AG04449 (cell line): Measurements from ENCODE around the gene FREM3.

ENCODE experiments used
- CTCF ChIA-PET: fragments of 350-600 bp; formaldehyde crosslinking; extraction: SDS; loops from one replicate; lab custom pipeline; 2021; ENCODE audit warnings: antibody characterized with exemption; lab: Yijun Ruan, JAX
- POLR2A ChIA-PET: fragments of 400-600, 350-600 bp; formaldehyde crosslinking; extraction: SDS; loops from one replicate; lab custom pipeline; 2020; ENCODE audit warnings: antibody characterized with exemption, inconsistent platforms; lab: Yijun Ruan, JAX
- DNase-seq: peaks from one replicate; pipeline ENCODE4 v3.0.0-alpha.2; 2010; ENCODE audit warnings: low read depth, low spot score
- H3K4me3 ChIP-seq: 2 replicates; pipeline ENCODE4 v1.5.1; 2011; ENCODE audit warnings: low read depth, mild to moderate bottlenecking, control low read depth, low read length
- TF ChIP-seq, protein P1 (sequence below): IDR thresholded peaks from one replicate; pipeline ENCODE4 v1.5.1; 2011; ENCODE audit warnings: mild to moderate bottlenecking, moderate library complexity, low read length, control low read depth, inconsistent platforms; ENCODE audit not compliant: insufficient read depth; ENCODE audit errors: missing control alignments

Gene FREM3

GRCh38 chr4:143585548-143585947, 114.9 kb downstream of the FREM3 start:
- TF ChIP-seq, protein P1, sequence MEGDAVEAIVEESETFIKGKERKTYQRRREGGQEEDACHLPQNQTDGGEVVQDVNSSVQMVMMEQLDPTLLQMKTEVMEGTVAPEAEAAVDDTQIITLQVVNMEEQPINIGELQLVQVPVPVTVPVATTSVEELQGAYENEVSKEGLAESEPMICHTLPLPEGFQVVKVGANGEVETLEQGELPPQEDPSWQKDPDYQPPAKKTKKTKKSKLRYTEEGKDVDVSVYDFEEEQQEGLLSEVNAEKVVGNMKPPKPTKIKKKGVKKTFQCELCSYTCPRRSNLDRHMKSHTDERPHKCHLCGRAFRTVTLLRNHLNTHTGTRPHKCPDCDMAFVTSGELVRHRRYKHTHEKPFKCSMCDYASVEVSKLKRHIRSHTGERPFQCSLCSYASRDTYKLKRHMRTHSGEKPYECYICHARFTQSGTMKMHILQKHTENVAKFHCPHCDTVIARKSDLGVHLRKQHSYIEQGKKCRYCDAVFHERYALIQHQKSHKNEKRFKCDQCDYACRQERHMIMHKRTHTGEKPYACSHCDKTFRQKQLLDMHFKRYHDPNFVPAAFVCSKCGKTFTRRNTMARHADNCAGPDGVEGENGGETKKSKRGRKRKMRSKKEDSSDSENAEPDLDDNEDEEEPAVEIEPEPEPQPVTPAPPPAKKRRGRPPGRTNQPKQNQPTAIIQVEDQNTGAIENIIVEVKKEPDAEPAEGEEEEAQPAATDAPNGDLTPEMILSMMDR: no peak
- CTCF ChIA-PET: no interaction called here
- no peak for DNase-seq
- H3K4me3 ChIP-seq: no peak overlapping the region
- POLR2A ChIA-PET: no interaction called here

- H3K4me3 ChIP-seq: no peak overlapping the region
- DNase-seq: no peak
- TF ChIP-seq, protein P1: no peak
- CTCF ChIA-PET: no interaction called here
- POLR2A ChIA-PET: no interaction called here
Observed at GRCh38 chr4:143581331-143581946, 119.0 kb downstream of the FREM3 start.

DNA sequence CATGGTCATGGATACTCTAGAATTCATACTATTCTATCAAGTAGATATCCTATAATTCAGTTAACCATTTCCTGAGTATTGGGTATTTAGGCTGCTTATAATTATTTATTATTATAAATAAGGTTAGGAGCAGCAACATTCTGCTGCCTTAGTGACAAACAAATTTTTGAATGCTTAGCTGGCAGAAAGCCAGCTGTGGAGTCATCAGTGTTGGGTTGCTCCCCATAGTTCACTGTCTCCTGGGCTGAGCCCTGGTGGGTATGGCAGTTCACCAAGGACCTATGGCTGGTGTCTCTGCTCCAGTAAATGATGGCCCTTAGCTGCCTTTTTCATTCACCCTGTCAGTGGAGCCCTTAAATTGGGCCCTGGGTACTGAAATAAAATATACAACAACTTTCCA, 125.1 kb downstream of the FREM3 start:
- no peak for DNase-seq
- CTCF ChIA-PET: no interaction called here
- POLR2A ChIA-PET: no interaction called here
- TF ChIP-seq, protein P1: no peak
- H3K4me3 ChIP-seq: no peak overlapping the region

DNA sequence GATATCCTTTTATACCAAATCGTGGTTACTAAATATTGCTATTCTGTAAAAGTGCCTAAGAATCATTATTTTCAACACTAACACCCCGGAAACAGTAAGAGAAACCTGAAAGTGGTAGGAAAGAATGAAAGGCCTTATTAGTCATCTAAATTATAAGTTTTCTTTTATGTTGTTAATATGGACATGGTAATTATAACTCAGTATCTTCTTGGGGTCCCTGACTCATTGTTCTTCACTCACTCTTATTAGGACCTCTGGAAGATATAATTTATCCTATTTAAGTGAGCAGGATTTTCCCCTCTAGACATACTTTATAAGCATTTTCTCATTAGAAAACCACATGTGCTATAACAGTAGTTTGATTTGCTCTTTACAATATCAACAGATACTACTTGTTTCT, 136.0 kb downstream of the FREM3 start:
- ChIA-PET POLR2A (no interaction called here), CTCF (no interaction called here)
- DNase-seq: no peak
- TF ChIP-seq, protein P1: no peak
- no peak overlapping the region for H3K4me3 ChIP-seq

DNA sequence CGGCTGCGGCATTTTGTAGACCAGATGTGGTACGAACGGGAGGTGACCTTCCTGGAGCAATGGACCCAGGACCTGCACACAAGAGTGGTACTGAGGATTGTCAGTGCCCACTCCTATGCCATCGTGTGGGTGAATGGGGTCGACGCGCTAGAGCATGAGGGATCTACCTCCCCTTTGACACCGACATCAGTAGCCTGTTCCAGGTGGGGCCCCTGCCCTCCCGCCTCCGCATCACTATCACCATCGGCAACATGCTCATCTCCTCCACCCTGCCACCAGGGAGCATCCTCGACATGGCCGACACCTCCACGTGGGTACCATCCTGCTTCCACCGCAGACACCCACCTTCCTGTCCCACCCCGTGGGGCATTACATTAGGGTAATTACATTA, 140.7 kb downstream of the FREM3 start:
- H3K4me3 ChIP-seq: peak overlapping the region; percentile 60
- ChIA-PET CTCF (interaction anchor here (2.1 kb wide), 1 partner anchor 12 kb away, joined by 10 read pairs; no protein-coding TSS in a partner anchor), POLR2A (no interaction called here)
- no peak for DNase-seq
- TF ChIP-seq, protein P1: no peak

GRCh38 chr4:143558823-143559756, 141.4 kb downstream of the FREM3 start:
- POLR2A ChIA-PET: no interaction called here
- TF ChIP-seq, protein P1: peak; percentile 30
- CTCF ChIA-PET: interaction anchor here (2.1 kb wide), 1 partner anchor 11 kb away, joined by 10 read pairs; no protein-coding TSS in a partner anchor
- peak overlapping the region; percentile 60 for H3K4me3 ChIP-seq
- no peak for DNase-seq
